Measurements from ENCODE around the gene EHMT1.
"Not testable (repeated sequence)": the region's sequence is repeated elsewhere in the genome, so short reads cannot be mapped to it uniquely, and the experiment has no call there.

- not testable (repeated sequence) for TF ChIP-seq CTCF (conservative IDR thresholded peaks at IDR 0.05; ENCODE audit: low read length); EZH2phosphoT487 (IDR thresholded peaks at IDR 0.05; ENCODE audit: borderline replicate concordance, low read depth, low read length)
Observed at GRCh38 chr9:137809726-137810450, 191.1 kb downstream of the EHMT1 start.
